Activated naive CD8-positive, alpha-beta T cell treated with anti-CD3 and anti-CD28 coated beads, Interleukin-2, amount 10 ng/mL, durations not matched to agents 7 days and 5 days (primary cell): ENCODE data around the gene ZNF384. TPM values are rescaled to one million over a fixed set of nuclear protein-coding genes. Genes with fewer than 3 reads are reported as not detected.
"Not testable (repeated sequence)": the region's sequence is repeated elsewhere in the genome, so short reads cannot be mapped to it uniquely, and the experiment has no call there.

ENCODE experiments used
- ATAC-seq: fragments of 150-1000 bp; cut with Tn5 transposase; one replicate; pipeline ENCODE4 v1.10.0; 2021; ENCODE audit warnings: low read depth, moderate library complexity
- POLR2A ChIA-PET: fragments of 350-600 bp; sonication (Branson Sonifier 250); formaldehyde crosslinking; loops from one replicate; lab custom pipeline; 2021; ENCODE audit warnings: antibody characterized with exemption; lab: Charles Lee
- DNase-seq: peaks from one replicate; pipeline ENCODE4 v3.0.0; 2021
- H3K27ac Mint-ChIP-seq: one replicate; pipeline ENCODE4 v1.8.0; 2022; ENCODE audit warnings: mild to moderate bottlenecking, mixed read lengths
- H3K27me3 Mint-ChIP-seq: one replicate; pipeline ENCODE4 v1.8.0; 2022; ENCODE audit warnings: mild to moderate bottlenecking, moderate library complexity, mixed read lengths
- H3K36me3 Mint-ChIP-seq: one replicate; pipeline ENCODE4 v1.8.0; 2021; ENCODE audit warnings: mild to moderate bottlenecking, mixed read lengths
- H3K4me1 Mint-ChIP-seq: one replicate; pipeline ENCODE4 v1.8.0; 2021; ENCODE audit warnings: mixed read lengths
- H3K4me3 Mint-ChIP-seq: one replicate; pipeline ENCODE4 v1.8.0; 2022; ENCODE audit warnings: mild to moderate bottlenecking, moderate library complexity, mixed read lengths
- H3K9me3 Mint-ChIP-seq: one replicate; pipeline ENCODE4 v1.8.0; 2021; ENCODE audit warnings: mixed read lengths
- total RNA-seq, 2 experiments: library from RNA; stranded (reverse); gene quantifications; one replicate each; pipeline ENCODE4 v1.2.3, GENCODE V29; 2021

Gene ZNF384
- total RNA-seq, 2 experiments from 2014 or later: 79.5 to 88.2 TPM

GRCh38 chr12:6716031-6716873, 27.1 kb upstream of the ZNF384 start:
- H3K9me3 Mint-ChIP-seq, H3K4me3 Mint-ChIP-seq, H3K36me3 Mint-ChIP-seq, POLR2A ChIA-PET, H3K4me1 Mint-ChIP-seq, DNase-seq, H3K27ac Mint-ChIP-seq, ATAC-seq, H3K27me3 Mint-ChIP-seq: not testable (repeated sequence)

- ATAC-seq (peak; percentile 68), DNase-seq (no peak)
- Mint-ChIP-seq H3K27me3 (peaks cover 20% of the 10 kb centered on the region), H3K9me3 (no peaks in the 10 kb centered on the region), H3K4me1 (peaks cover 7% of the 10 kb centered on the region), H3K27ac (peak overlapping the region; percentile 54), H3K4me3 (peak overlapping the region; percentile 61), H3K36me3 (no peaks in the 10 kb centered on the region)
- POLR2A ChIA-PET: interaction anchor here (0.8 to 1.4 kb wide), 6 partner anchors 9 to 183 kb away, joined by 3 to 15 read pairs (median 4); partner anchors contain the start of genes COPS7A, IFFO1 and ZNF384
Observed at GRCh38 chr12:6708960-6709394, 19.8 kb upstream of the ZNF384 start.

GRCh38 chr12:6708351-6708750, 19.2 kb upstream of the ZNF384 start:
- not testable (repeated sequence) for DNase-seq, H3K9me3 Mint-ChIP-seq, H3K27ac Mint-ChIP-seq, H3K36me3 Mint-ChIP-seq, H3K4me3 Mint-ChIP-seq, ATAC-seq, H3K4me1 Mint-ChIP-seq
- H3K27me3 Mint-ChIP-seq: peaks cover 25% of the 10 kb centered on the region
- POLR2A ChIA-PET: interaction anchor here (1.0 to 1.4 kb wide), 4 partner anchors 9 to 19 kb away, joined by 3 to 15 read pairs (median 6); partner anchors contain the start of genes COPS7A and ZNF384

GRCh38 chr12:6703631-6704030, 14.5 kb upstream of the ZNF384 start:
- Mint-ChIP-seq H3K4me3 (no peak overlapping the region), H3K4me1 (peaks cover 18% of the 10 kb centered on the region), H3K27me3 (peaks cover 68% of the 10 kb centered on the region), H3K36me3 (no peaks in the 10 kb centered on the region), H3K27ac (no peak overlapping the region), H3K9me3 (no peaks in the 10 kb centered on the region)
- POLR2A ChIA-PET: no interaction called here
- DNase-seq: no peak
- ATAC-seq: peak; percentile 35

- Mint-ChIP-seq H3K27ac (peak overlapping the region; percentile 19), H3K4me3 (peak overlapping the region; percentile 39), H3K27me3 (peaks cover 77% of the 10 kb centered on the region), H3K36me3 (no peaks in the 10 kb centered on the region), H3K9me3 (no peaks in the 10 kb centered on the region), H3K4me1 (peaks cover 25% of the 10 kb centered on the region)
- no peak for ATAC-seq
- POLR2A ChIA-PET: no interaction called here
- no peak for DNase-seq
Observed at GRCh38 chr12:6701078-6701768, 12.0 kb upstream of the ZNF384 start.

- Mint-ChIP-seq H3K4me3 (peak within 1 kb of the TSS; percentile 67), H3K4me1 (peaks cover 25% of the 10 kb centered on the region), H3K27me3 (peaks cover 76% of the 10 kb centered on the region), H3K36me3 (no peaks in the 10 kb centered on the region), H3K27ac (peak within 1 kb of the TSS; percentile 40), H3K9me3 (no peaks in the 10 kb centered on the region)
- POLR2A ChIA-PET: interaction anchor here (1.4 kb wide), 1 partner anchor 8 kb away, joined by 8 read pairs; no protein-coding TSS in a partner anchor
- peak; percentile 71 for DNase-seq
- ATAC-seq: peak; percentile 75
Observed at GRCh38 chr12:6700646-6701051, 11.5 kb upstream of the ZNF384 start, which contains the start of gene PIANP. TSS of gene PIANP (minus strand) at chr12:6700815. CDS start at chr12:6698061, 2,754 bp downstream.

GRCh38 chr12:6699989-6700645, 10.9 kb upstream of the ZNF384 start:
- peaks cover 71% of the 10 kb centered on the region for H3K27me3 Mint-ChIP-seq
- no peaks in the 10 kb centered on the region for H3K36me3 Mint-ChIP-seq
- H3K4me1 Mint-ChIP-seq: peaks cover 25% of the 10 kb centered on the region
- H3K4me3 Mint-ChIP-seq: peak overlapping the region; percentile 67
- POLR2A ChIA-PET: interaction anchor here (0.6 to 2.3 kb wide), 3 partner anchors 9 to 71 kb away, joined by 5 to 14 read pairs (median 8); partner anchors contain the start of gene ZNF384
- no peaks in the 10 kb centered on the region for H3K9me3 Mint-ChIP-seq
- peak; percentile 48 for DNase-seq
- ATAC-seq: peak; percentile 27
- no peak overlapping the region for H3K27ac Mint-ChIP-seq

- no peak for DNase-seq
- H3K4me1 Mint-ChIP-seq: peaks cover 27% of the 10 kb centered on the region
- peak overlapping the region; percentile 40 for H3K27ac Mint-ChIP-seq
- ATAC-seq: no peak
- POLR2A ChIA-PET: interaction anchor here (0.6 to 2.3 kb wide), 3 partner anchors 10 to 71 kb away, joined by 5 to 14 read pairs (median 8); partner anchors contain the start of gene ZNF384
- H3K27me3 Mint-ChIP-seq: peaks cover 64% of the 10 kb centered on the region
- no peaks in the 10 kb centered on the region for H3K9me3 Mint-ChIP-seq
- H3K4me3 Mint-ChIP-seq: peak overlapping the region; percentile 67
- no peaks in the 10 kb centered on the region for H3K36me3 Mint-ChIP-seq
Observed at GRCh38 chr12:6699259-6699988, 10.2 kb upstream of the ZNF384 start.

- Mint-ChIP-seq H3K27ac (no peak overlapping the region), H3K4me1 (peaks cover 27% of the 10 kb centered on the region), H3K4me3 (no peak overlapping the region), H3K36me3 (no peaks in the 10 kb centered on the region), H3K27me3 (peaks cover 56% of the 10 kb centered on the region), H3K9me3 (no peaks in the 10 kb centered on the region)
- DNase-seq (peak; percentile 11), ATAC-seq (no peak)
- POLR2A ChIA-PET: interaction anchor here (2.3 kb wide), 1 partner anchor 10 kb away, joined by 14 read pairs; the partner anchor contains the start of gene ZNF384
Observed at GRCh38 chr12:6698352-6699046, 9.3 kb upstream of the ZNF384 start.

GRCh38 chr12:6697584-6698351, 8.6 kb upstream of the ZNF384 start:
- Mint-ChIP-seq H3K27ac (no peak overlapping the region), H3K27me3 (peaks cover 48% of the 10 kb centered on the region)
- POLR2A ChIA-PET: no interaction called here

More at GRCh38 chr12:6697584-6698351, 8.6 kb upstream of the ZNF384 start:
- Mint-ChIP-seq H3K9me3 (no peaks in the 10 kb centered on the region), H3K36me3 (no peaks in the 10 kb centered on the region), H3K4me1 (peaks cover 25% of the 10 kb centered on the region), H3K4me3 (no peak overlapping the region)
- DNase-seq (no peak), ATAC-seq (no peak)
